Measurements from ENCODE around the gene ARHGAP42. TPM values are rescaled to one million over a fixed set of nuclear protein-coding genes. Genes with fewer than 3 reads are reported as not detected.

The ARHGAP42 gene
- total RNA-seq, 1 donor from 2014 or later = 5.7 TPM

DNA sequence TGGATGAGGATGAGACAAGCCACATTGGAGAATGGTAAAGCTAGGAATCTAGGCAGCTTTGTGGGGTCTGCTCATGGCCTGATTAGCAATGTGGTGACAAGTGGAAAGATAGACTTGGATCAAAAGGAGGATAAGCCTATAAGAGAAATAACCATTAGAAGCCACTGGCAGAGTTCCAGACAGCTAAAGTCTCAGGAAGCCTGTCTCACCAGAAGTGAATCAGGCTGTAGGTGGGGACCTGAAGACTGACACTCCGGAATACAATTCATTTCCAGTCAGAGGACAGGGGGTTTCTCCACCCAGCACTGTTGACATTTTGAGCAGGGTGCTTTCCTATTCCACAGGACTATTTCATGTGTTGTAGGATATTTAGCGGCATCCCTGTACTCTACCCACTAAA lies 129.7 kb downstream of the ARHGAP42 start:
- intact Hi-C loops (cut with micrococcal nuclease) = no loop called here
- ATAC-seq = no peak
- DNase-seq = no peak

DNA sequence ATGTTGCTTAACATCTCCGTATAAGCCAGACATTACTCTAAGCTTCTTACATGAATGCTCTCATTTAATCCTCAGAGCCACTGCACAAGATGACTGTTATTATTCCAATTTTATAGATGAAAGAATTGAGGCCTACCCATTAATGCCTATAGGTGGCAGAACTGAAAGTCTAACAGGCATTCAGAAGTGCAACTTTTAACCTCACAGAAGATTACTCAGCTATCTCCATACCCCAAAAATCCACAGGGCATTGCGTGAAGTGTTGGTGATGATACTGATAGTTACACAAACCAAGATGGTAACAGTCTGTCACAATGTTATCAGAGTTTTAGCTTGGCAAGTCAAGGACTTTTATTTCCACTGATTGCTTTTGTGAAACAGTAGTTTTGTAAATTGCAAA lies 130.5 kb downstream of the ARHGAP42 start:
- DNase-seq (no peak), ATAC-seq (no peak)
- intact Hi-C loops (cut with micrococcal nuclease) = no loop called here

DNA sequence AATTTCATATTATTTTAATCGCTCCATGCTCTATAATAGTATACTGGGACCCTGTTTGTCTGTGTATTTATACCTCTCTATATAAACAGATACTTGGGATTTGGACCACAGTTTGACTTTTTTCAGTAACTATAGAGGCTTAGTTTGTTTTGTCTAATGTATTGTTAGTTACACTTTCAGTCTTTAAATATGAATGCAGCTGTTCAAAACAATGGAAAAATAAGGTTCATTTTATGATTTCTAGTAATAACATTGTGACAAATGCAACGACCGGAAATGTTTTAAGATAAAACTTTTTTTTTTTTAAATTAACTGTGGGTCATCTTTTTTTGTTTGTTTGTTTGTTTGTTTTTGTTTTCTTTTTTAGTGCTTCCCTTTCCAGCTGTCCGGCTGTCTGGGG lies 133.5 kb downstream of the ARHGAP42 start:
- no peak for ATAC-seq
- intact Hi-C loops (cut with micrococcal nuclease) = no loop called here

DNA sequence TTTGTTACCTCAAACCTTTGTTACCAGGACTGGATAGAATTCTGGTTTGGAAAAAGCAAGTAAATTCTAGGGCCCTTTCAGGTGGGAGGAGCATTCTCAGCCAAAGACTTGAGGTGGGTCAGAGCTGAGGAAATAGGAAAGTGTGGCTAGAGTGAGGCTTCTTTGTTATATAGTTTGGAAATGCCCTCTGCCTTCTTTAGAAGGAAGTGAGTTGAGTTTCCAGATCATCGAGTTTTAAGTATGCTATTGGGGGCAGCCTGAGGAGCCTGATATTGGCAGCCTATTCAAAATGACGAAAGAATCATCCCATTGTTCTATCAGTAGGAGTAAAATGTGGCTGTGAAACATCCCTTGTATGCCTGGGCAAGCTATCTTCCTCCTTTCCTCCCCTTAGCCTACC lies 134.1 kb downstream of the ARHGAP42 start:
- no peak for ATAC-seq
- intact Hi-C loops (cut with micrococcal nuclease) = no loop called here

More for the DNA sequence above, 133.5 kb downstream of the ARHGAP42 start:
- no peak for DNase-seq

DNA sequence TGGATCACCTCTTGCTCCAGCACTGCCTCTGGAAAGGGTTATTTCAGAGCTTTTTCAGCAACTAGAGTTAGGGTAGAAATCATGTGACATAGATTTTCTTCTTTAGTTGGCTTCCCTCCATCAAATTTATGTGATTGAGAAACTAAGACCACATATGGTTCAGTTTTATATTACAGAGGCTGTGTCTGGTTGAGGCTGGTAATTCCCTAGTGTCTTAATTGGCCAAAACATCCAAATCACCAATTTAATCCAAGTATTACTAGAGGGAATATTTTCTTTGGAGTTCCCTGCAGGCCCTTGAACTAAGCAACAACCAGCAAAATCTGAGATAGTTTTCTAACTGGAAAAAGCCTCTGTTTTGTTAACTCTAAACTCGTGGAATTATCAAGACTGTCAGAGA lies 136.3 kb downstream of the ARHGAP42 start:
- intact Hi-C loops (cut with micrococcal nuclease) = no loop called here
- peak; percentile 84 for ATAC-seq

More for the DNA sequence above, 134.1 kb downstream of the ARHGAP42 start:
- no peak for DNase-seq

GRCh38 chr11:100824041-100824809 lies 137.1 kb downstream of the ARHGAP42 start:
- intact Hi-C loops (cut with micrococcal nuclease) = no loop called here
- DNase-seq (no peak), ATAC-seq (no peak)

More for the DNA sequence above, 136.3 kb downstream of the ARHGAP42 start:
- no peak for DNase-seq

DNA sequence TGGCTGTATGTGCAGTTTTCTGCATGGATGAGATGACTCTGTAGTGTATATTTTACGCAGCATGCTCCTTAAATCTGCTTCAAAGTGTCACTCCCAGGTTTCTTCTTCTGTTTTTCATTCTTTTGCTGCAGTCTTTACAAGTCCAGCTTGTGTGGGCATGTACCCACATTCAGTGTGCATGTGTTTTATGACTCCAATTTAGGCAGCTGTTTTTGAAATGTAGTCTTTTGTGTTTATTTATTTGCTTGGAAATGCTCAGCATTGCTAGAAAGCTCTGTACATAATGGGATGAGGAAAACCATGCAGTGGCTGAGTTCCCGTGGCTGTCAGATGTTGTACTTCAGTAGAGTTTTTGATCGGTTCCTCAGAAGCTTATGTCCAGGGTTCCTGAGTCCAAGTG lies 138.5 kb downstream of the ARHGAP42 start:
- ATAC-seq (no peak), DNase-seq (no peak)
- intact Hi-C loops (cut with micrococcal nuclease) = no loop called here

DNA sequence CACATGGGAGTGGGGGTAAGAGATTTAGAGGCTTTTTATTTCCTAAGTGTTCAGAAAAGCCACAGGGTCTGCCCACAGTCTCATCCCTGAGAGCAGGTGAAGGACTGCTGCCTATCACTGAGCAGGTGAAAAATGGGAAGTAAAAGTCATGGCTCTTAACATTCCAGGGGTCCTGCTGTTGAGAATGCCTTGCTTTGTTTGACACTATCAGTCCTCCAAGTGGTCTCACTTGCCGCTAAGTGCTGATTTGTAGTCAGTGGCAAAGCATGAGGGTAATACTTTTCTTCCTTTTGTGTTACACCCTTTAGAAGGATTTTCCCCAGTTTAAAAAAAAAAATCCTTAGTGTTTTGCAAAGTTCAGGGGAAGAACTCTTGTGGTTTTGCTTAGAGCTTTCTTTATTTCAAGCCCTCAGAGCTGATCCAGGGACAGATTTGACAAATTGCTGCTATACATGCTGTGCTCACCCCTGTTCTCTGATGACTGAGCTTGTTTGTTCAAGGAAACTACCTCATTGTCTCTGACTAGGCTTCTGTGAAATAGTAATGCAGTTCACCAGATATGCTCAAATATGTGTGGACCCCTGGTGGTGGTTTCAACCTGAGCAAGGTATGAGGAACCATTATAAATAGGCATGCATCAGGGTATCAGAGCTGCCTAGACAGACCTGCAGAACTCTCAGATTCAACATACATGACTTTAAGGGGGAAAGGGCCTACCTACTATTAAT lies 141.0 kb downstream of the ARHGAP42 start:
- ATAC-seq (no peak), DNase-seq (no peak)
- intact Hi-C loops (cut with micrococcal nuclease) = no loop called here

- intact Hi-C loops (cut with micrococcal nuclease) = no loop called here
- DNase-seq = peak; percentile 33
- ATAC-seq = peak; percentile 78
Measured at GRCh38 chr11:100830274-100830673, 143.2 kb downstream of the ARHGAP42 start.

GRCh38 chr11:100830978-100831732 lies 144.1 kb downstream of the ARHGAP42 start:
- ATAC-seq (peak; percentile 87), DNase-seq (no peak)
- intact Hi-C loops (cut with micrococcal nuclease) = no loop called here

DNA sequence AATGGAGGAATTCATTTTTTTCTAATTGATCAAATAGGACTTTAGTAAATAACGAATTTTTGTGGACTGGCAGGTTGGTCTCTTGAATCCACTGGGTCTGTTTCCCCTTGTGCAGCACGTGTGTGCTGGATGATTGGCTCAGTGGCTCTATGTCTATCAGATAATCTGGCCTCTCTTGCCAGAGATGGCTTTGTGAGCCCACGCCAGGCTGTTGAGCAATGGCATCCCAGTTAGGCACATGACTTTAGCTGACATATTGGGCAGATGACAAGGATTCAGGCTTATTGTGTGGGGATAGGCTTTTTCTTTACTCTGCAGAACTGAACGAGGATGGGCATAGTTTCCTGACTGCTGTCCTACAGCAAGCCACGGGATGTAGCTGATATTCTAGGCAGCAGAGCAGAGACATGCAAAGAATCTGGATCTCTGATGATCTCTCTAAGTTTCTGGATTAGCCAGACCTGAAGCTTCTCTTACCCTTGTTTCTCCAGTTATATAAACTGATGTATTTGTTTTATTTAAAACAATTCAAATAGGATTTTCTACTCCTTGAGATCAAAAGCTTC lies 144.9 kb downstream of the ARHGAP42 start:
- DNase-seq (peak; percentile 28), ATAC-seq (peak; percentile 49)
- intact Hi-C loops (cut with micrococcal nuclease) = no loop called here

- intact Hi-C loops (cut with micrococcal nuclease) = no loop called here
- DNase-seq = no peak
- ATAC-seq = no peak
Measured at GRCh38 chr11:100832829-100833228, 145.7 kb downstream of the ARHGAP42 start.

DNA sequence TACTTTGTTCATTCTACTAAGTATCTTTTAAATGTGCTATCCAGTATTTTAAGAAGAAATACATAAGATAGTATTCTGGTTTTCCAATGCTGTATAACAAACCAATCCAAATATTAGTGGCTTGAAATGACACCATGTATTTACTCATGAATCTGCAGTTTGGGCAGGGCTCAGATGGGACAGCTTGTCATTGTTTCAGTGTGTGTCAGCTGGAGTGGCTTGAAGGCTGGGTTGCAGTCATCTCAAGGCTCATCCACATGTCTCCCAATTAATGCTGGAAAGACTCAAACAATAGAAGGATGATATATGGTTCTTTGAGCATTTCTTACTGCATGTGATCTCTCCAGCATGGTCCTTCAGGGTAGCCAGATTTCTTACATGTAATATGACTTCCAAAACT lies 146.2 kb downstream of the ARHGAP42 start:
- ATAC-seq = no peak
- intact Hi-C loops (cut with micrococcal nuclease) = no loop called here
- no peak for DNase-seq

DNA sequence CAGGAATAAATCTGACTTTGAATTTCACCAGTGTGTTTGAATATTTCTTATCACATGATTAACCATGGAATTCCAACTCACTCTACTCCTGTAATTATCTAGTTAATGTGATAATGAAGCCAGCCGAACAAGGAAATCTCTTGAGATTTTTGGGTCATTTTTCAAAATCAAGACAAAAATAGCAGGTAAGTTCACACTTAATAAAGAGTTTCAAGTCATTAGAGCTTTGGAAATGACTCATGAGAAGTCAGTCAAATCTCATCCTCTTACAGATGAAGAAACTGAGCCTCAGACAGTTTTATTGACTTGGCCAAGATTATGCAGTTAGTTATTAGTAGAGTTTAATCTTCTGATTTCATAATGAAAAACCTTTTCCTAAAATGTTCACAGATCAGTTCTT lies 148.8 kb downstream of the ARHGAP42 start:
- intact Hi-C loops (cut with micrococcal nuclease) = no loop called here
- no peak for DNase-seq
- ATAC-seq = no peak

- ATAC-seq = no peak
- no peak for DNase-seq
- intact Hi-C loops (cut with micrococcal nuclease) = no loop called here
Measured at GRCh38 chr11:100837311-100837710, 150.2 kb downstream of the ARHGAP42 start.

DNA sequence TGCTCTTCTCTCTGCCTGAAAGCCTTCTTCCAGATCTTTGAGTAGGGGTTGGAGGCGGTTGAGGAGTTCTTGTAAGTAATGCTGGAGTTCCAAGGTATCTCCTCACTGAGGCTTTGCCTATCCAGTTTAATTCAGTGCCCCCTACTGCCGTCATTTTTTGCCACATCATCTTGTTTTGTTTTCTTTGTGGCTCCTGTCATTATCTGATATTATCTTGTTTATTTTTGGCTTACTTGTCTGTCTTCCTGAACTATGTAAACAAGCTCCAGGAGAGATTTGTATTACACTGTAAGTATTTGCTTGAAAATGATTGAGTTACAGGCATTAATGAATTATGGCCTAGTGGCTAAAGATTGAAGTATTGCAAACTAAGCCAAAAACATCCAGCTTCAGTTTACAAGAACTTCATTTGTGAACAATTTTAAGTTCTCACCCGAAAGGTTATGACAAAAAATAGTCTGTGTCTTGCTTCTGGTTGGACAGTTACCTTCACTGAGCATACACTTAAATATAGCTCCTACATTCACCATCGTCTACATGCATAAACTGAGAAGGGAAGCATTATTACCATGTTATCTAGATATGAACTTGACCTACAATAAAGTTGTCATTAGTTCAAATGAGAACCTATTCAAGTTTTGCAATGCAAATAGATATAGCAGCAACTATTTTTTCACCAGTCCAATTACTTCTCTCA lies 154.8 kb downstream of the ARHGAP42 start:
- intact Hi-C loops (cut with micrococcal nuclease) = no loop called here
- DNase-seq (no peak), ATAC-seq (no peak)

DNA sequence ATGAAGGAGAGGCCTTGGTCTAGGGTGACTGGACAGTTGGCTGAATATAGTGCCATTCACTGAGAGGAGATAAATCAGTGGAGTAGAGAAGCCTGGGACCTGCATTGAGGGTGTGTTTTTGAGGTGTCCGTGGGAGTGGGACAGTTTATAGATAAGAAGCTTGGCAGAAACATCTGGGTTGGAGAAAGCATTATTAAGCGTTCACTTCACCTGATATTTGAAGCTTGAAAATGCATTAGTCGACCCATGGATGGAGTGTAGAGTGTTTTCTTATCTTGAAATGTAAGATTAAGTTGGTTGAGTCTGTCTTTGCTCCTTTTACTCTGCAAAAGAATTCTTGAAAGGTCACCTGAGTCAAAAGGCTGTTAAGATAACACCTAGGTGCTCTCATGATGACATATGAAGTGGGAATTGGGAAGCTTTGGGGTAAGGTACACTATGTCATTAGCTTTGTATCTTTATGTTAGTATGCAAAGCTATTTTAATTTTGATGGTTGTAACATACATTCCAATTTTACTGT lies 160.7 kb downstream of the ARHGAP42 start:
- ATAC-seq (no peak), DNase-seq (no peak)
- intact Hi-C loops (cut with micrococcal nuclease) = no loop called here

GRCh38 chr11:100849009-100849900 lies 162.2 kb downstream of the ARHGAP42 start:
- ATAC-seq (peak; percentile 67), DNase-seq (no peak)
- intact Hi-C loops (cut with micrococcal nuclease) = no loop called here
